HepG2 (cell line): ENCODE measurements around the gene NXNL2. TPM values are rescaled to one million over a fixed set of nuclear protein-coding genes. Genes with fewer than 3 reads are reported as not detected.

Experiments
- ATAC-seq: fragments of 200-7000 bp; cut with Tn5 transposase; 3 replicates; pipeline ENCODE4 v1.9.1; 2020; ENCODE audit warnings: mild to moderate bottlenecking, moderate library complexity
- BruUV-seq: library from RNA; stranded (reverse); fragments of 400-500 nt; replicated peaks from 2 replicates; lab custom pipeline; 2021; lab: Mats Ljungman, UMichigan
- CTCF ChIA-PET: fragments of 300-600 bp; formaldehyde crosslinking; extraction: SDS; loops from one replicate; lab custom pipeline; 2021; ENCODE audit warnings: low total read pairs, inconsistent platforms, low intra/inter-chr PET ratio; lab: Yijun Ruan, JAX
- POLR2A ChIA-PET: fragments of 350-600 bp; sonication (Branson Sonifier 250); formaldehyde crosslinking; loops from one replicate; lab custom pipeline; 2020; ENCODE audit warnings: antibody characterized with exemption, inconsistent platforms; lab: Yijun Ruan, JAX
- DNase-seq: peaks from one replicate; pipeline ENCODE4 v3.0.0-alpha.2; 2015; ENCODE audit warnings: low spot score
- FAIRE-seq: peaks from 3 replicates; lab custom pipeline; 2011; peaks lifted over from hg19 to GRCh38; lab: Jason Lieb, UNC
- H2AFZ ChIP-seq: one replicate; pipeline ENCODE4 v1.6.1; 2011; ENCODE audit warnings: low read length, inconsistent platforms
- H3K27ac ChIP-seq: fragments of 300-600 bp; 3 replicates; pipeline ENCODE4 v1.8.0; 2011; ENCODE audit warnings: mixed run types, mild to moderate bottlenecking, mixed read lengths, low read length, inconsistent platforms; ENCODE audit not compliant: insufficient read depth; ENCODE audit errors: extremely low read length
- H3K27me3 ChIP-seq, 2 experiments: fragments of 200-600 bp in 1 of 2; 2 replicates in 1 of 2; 3 replicates in 1 of 2; pipeline versions ENCODE4 v1.6.0 to v1.8.0; 2011; ENCODE audit warnings: low read length in 2 of 2, mild to moderate bottlenecking in 2 of 2, moderate library complexity in 2 of 2, inconsistent platforms in 1 of 2; ENCODE audit not compliant: insufficient read depth in 2 of 2, control insufficient read depth in 1 of 2
- H3K36me3 ChIP-seq, 2 experiments: fragments of 200-600 bp in 1 of 2; replicated peaks in 1 of 2; 2 replicates in 1 of 2; 3 replicates in 1 of 2; pipeline versions ENCODE4 v1.5.1 to v1.8.0; 2011; ENCODE audit warnings: low read length in 2 of 2, inconsistent platforms in 1 of 2; ENCODE audit not compliant: insufficient read depth in 2 of 2, control insufficient read depth in 1 of 2
- H3K4me1 ChIP-seq: 2 replicates; pipeline ENCODE4 v1.5.1; 2012; ENCODE audit warnings: low read length, inconsistent platforms; ENCODE audit not compliant: insufficient read depth
- H3K4me2 ChIP-seq: 2 replicates; pipeline ENCODE4 v1.6.0; 2011; ENCODE audit warnings: low read depth, low read length, inconsistent platforms
- H3K4me3 ChIP-seq, 3 experiments: fragments of 200-600 bp in 1 of 3; sonication (generic), shearing (Covaris generic) in 1 of 3; replicated peaks in 1 of 3; 2 replicates each; pipeline ENCODE4 v1.5.1; 2011 to 2016; ENCODE audit warnings: low read length in 3 of 3, inconsistent platforms in 2 of 3, low read depth in 2 of 3, mild to moderate bottlenecking in 2 of 3, control low read depth in 1 of 3, mixed read lengths in 1 of 3; ENCODE audit not compliant: insufficient read depth in 1 of 3
- H3K79me2 ChIP-seq: one replicate; pipeline ENCODE4 v1.6.1; 2011; ENCODE audit warnings: low read length, inconsistent platforms; ENCODE audit not compliant: insufficient read depth
- H3K9ac ChIP-seq: 2 replicates; pipeline ENCODE4 v1.6.0; 2011; ENCODE audit warnings: mild to moderate bottlenecking, low read depth, low read length, inconsistent platforms; ENCODE audit not compliant: insufficient read depth
- H3K9me3 ChIP-seq: 2 replicates; pipeline ENCODE4 v1.5.1; 2012; ENCODE audit warnings: mild to moderate bottlenecking, low read length
- H4K20me1 ChIP-seq: 2 replicates; pipeline ENCODE4 v1.6.0; 2011; ENCODE audit warnings: inconsistent platforms, mild to moderate bottlenecking, low read length, moderate library complexity; ENCODE audit not compliant: insufficient read depth
- ATF7 ChIP-seq, 2 experiments: fragments of 450-650 bp in 1 of 2; sonication (generic) in 1 of 2; formaldehyde crosslinking in 1 of 2; IDR thresholded peaks; 2 replicates each; pipeline versions ENCODE4 v1.4.0 to v1.6.1; 2016 to 2020; ENCODE audit warnings: antibody characterized with exemption in 1 of 2, mild to moderate bottlenecking in 1 of 2, missing genetic modification reagents in 1 of 2
- ELF4 ChIP-seq: sonication (generic); formaldehyde crosslinking; IDR thresholded peaks from 2 replicates; pipeline ENCODE4 v1.5.0; 2020; ENCODE audit warnings: missing genetic modification reagents, mild to moderate bottlenecking, moderate library complexity, borderline replicate concordance
- ISL2 ChIP-seq: sonication (generic); formaldehyde crosslinking; IDR thresholded peaks from 2 replicates; pipeline ENCODE4 v1.5.0; 2020; ENCODE audit warnings: missing genetic modification reagents
- MTF2 ChIP-seq: sonication (generic); formaldehyde crosslinking; IDR thresholded peaks from 2 replicates; pipeline ENCODE4 v1.5.0; 2020; ENCODE audit warnings: missing genetic modification reagents, borderline replicate concordance
- NFRKB ChIP-seq: fragments of 450-650 bp; IDR thresholded peaks from 2 replicates; pipeline ENCODE4 v1.6.1; 2017
- SNAPC2 ChIP-seq: sonication (generic); formaldehyde crosslinking; IDR thresholded peaks from 2 replicates; pipeline ENCODE4 v1.8.1; 2022; ENCODE audit warnings: mild to moderate bottlenecking, missing genetic modification reagents
- TMF1 ChIP-seq: sonication (generic); formaldehyde crosslinking; IDR thresholded peaks from 2 replicates; pipeline ENCODE4 v1.8.1; 2022; ENCODE audit warnings: low read depth, missing genetic modification reagents
- ZBTB3 ChIP-seq: sonication (generic); formaldehyde crosslinking; IDR thresholded peaks from 2 replicates; pipeline ENCODE4 v1.4.0; 2020; ENCODE audit warnings: low read depth, mild to moderate bottlenecking, moderate library complexity, missing genetic modification reagents, borderline replicate concordance
- ZBTB42 ChIP-seq: sonication (generic); formaldehyde crosslinking; IDR thresholded peaks from 2 replicates; pipeline ENCODE4 v1.5.0; 2020; ENCODE audit warnings: mild to moderate bottlenecking, missing genetic modification reagents
- ZNF136 ChIP-seq: sonication (generic); formaldehyde crosslinking; IDR thresholded peaks from 2 replicates; pipeline ENCODE4 v1.8.1; 2022; ENCODE audit warnings: low read depth, mild to moderate bottlenecking, moderate library complexity, missing genetic modification reagents
- ZNF343 ChIP-seq: sonication (generic); formaldehyde crosslinking; IDR thresholded peaks from 2 replicates; pipeline ENCODE4 v1.4.0; 2020; ENCODE audit warnings: mild to moderate bottlenecking, missing genetic modification reagents
- ZNF562 ChIP-seq: sonication (generic); formaldehyde crosslinking; IDR thresholded peaks from 2 replicates; pipeline ENCODE4 v1.8.0; 2022; ENCODE audit warnings: missing genetic modification reagents, borderline replicate concordance
- ZNF569 ChIP-seq: sonication (generic); formaldehyde crosslinking; IDR thresholded peaks from 2 replicates; pipeline ENCODE4 v1.5.0; 2020; ENCODE audit warnings: mild to moderate bottlenecking, missing genetic modification reagents, moderate library complexity, borderline replicate concordance
- ZXDC ChIP-seq: sonication (generic); formaldehyde crosslinking; IDR thresholded peaks from 2 replicates; pipeline ENCODE4 v1.5.0; 2020; ENCODE audit warnings: mild to moderate bottlenecking, missing genetic modification reagents
- WGBS: methylation state at CpG from one replicate; pipeline ENCODE4 v1.1.6; 2017; ENCODE audit warnings: low lambda C conversion rate; 5-methylcytosine and 5-hydroxymethylcytosine counted together
- in situ Hi-C: cut with HindIII; loops from 2 replicates; pipeline ENCODE4 v1.10.0; 2017; ENCODE audit warnings: low pct_unique_long_range_greater_than_20kb; ENCODE audit not compliant: extremely low pct_ligation_motif_present
- intact Hi-C: fragments of 100-400 bp; cut with micrococcal nuclease; formaldehyde crosslinking; loops from one replicate; pipeline ENCODE4 v1.10.0; 2022; ENCODE audit not compliant: unreplicated experiment
- polyA plus RNA-seq, 8 experiments: library from polyadenylated mRNA; depleted of rRNA in 3 of 8; stranded (reverse) in 7 of 8; unstranded in 1 of 8; fragments of >200 nt; fragmentation: Illumina TruSeq in 4 of 8; extraction: Trizol in 4 of 8; gene quantifications; 2 replicates each; pipeline versions ENCODE4 v1.2.1 to v1.2.3, GENCODE V29; 2011 to 2016; ENCODE audit warnings: low read depth in 4 of 8, missing spikeins in 1 of 8, mixed read lengths in 1 of 8; ENCODE audit not compliant: insufficient read depth in 1 of 8
- total RNA-seq, 5 experiments: library from RNA; depleted of rRNA; stranded (reverse); fragments of >200 nt; fragmentation: Illumina TruSeq; extraction: Trizol; gene quantifications; 2 replicates each; pipeline ENCODE4 v1.2.3, GENCODE V29; 2016; ENCODE audit warnings: low read depth in 1 of 5

The NXNL2 gene
- total and polyA plus RNA-seq, 2 of the 13 experiments (the other 11 are each of a cell fraction or from before 2014, with no cell fraction given): not detected

- TF ChIP-seq SNAPC2 (CRISPR knock-in tag): no peak
- no peak for TF ChIP-seq ZNF569 (CRISPR knock-in tag)
- TF ChIP-seq ZNF343 (CRISPR knock-in tag): no peak
- TF ChIP-seq NFRKB: no peak
- TF ChIP-seq ZNF562: no peak
Measured at GRCh38 chr9:88587182-88587581, 52.2 kb downstream of the NXNL2 start (continued).

- CTCF ChIA-PET: no interaction called here
- ATAC-seq: no peak
- Histone ChIP-seq H3K4me1 (no peaks in the 10 kb centered on the region), H3K27ac (no peak overlapping the region), H3K79me2 (no peaks in the 10 kb centered on the region), H3K4me3 (no peak overlapping the region), H3K9ac (no peak overlapping the region), H3K27me3 (peaks cover 1 to 10% of the 10 kb centered on the region in 2 experiments; a peak in 2 of 5 replicates), H3K4me2 (no peak overlapping the region), H2AFZ (no peak overlapping the region), H4K20me1 (no peaks in the 10 kb centered on the region), H3K36me3 (no peaks in the 10 kb centered on the region)
- POLR2A ChIA-PET: no interaction called here
- in situ Hi-C loops: no loop called here
- no TSS peak for BruUV-seq
- intact Hi-C loops: no loop called here
- TF ChIP-seq ZXDC (no peak), ISL2 (CRISPR knock-in tag) (no peak), TMF1 (CRISPR knock-in tag) (no peak), ZNF136 (no peak), ZBTB3 (CRISPR knock-in tag) (no peak), ATF7 (IDR thresholded peaks at IDR 0.05) (no peak), ATF7 (CRISPR knock-in tag; IDR thresholded peaks at IDR 0.05) (no peak), MTF2 (CRISPR knock-in tag) (no peak), ZBTB42 (no peak), ELF4 (no peak)
- TF ChIP-seq, all 625 proteins: peak for 0
- no peak for DNase-seq
- WGBS: 32% methylated on average over 6 of the region's 9 CpGs
- H3K9me3 ChIP-seq: no peaks in the 10 kb centered on the region
- no peak for FAIRE-seq
Measured at GRCh38 chr9:88587885-88588649, 53.1 kb downstream of the NXNL2 start.
